ENCODE data around the gene TMC3. TPM values are rescaled to one million over a fixed set of nuclear protein-coding genes. Genes with fewer than 3 reads are reported as not detected.

TMC3 gene
- total RNA-seq, 1 experiment from 2014 or later: 0.06 TPM

- no peak overlapping the region for H3K4me3 ChIP-seq
- no peak overlapping the region for H3K27ac ChIP-seq
- H3K4me1 ChIP-seq: no peaks in the 10 kb centered on the region
- H3K9me3 ChIP-seq (replicated peaks): no peaks in the 10 kb centered on the region
- no peaks in the 10 kb centered on the region for H3K27me3 ChIP-seq
- H3K36me3 ChIP-seq: no peaks in the 10 kb centered on the region
- DNase-seq: no peak
Observed at GRCh38 chr15:81329446-81329845, 44.6 kb downstream of the TMC3 start.

- DNase-seq: peak in 1 of 2 experiments; percentile 11
- H3K27ac ChIP-seq: no peak overlapping the region
- no peak overlapping the region for H3K4me3 ChIP-seq
- no peaks in the 10 kb centered on the region for H3K36me3 ChIP-seq
- no peaks in the 10 kb centered on the region for H3K9me3 ChIP-seq (replicated peaks)
- H3K4me1 ChIP-seq: no peaks in the 10 kb centered on the region
- no peaks in the 10 kb centered on the region for H3K27me3 ChIP-seq
Observed at GRCh38 chr15:81327516-81327915, 46.5 kb downstream of the TMC3 start.

DNA sequence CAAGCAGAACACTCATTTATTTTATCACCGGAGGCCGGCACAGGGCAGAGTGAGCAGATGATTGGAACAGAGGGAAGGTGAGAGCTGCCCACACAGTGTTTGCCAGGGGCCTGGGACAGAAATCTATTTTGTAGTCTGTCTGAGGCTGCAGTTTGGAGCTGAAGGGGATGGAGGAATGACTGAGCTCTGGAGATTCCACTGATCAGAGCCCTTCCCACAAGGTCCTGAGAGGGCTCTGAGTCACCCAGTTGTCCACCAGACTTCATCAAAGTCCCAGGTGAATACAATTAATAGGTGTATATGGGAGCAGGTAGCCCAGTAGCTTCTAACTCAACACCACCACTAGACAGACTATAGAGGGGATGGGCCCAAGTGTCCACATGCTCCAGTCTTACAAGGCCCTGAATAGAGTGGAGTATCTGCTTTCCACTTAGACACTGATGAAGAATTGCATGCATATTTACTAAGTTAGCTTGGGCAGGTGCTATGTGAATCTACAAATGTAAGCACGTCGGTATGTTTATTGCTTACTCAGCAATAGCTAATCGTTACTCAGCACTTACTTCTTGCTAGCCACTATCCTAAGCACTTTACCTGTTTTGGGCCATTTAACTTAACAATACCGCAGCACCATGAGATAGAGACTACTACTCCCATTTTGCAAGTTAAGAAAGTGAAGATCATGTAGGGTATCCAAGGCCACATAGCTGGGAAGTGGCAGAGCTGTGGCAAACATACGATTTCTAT, 47.4 kb downstream of the TMC3 start:
- no peaks in the 10 kb centered on the region for H3K9me3 ChIP-seq (replicated peaks)
- no peak overlapping the region for H3K4me3 ChIP-seq
- no peaks in the 10 kb centered on the region for H3K4me1 ChIP-seq
- no peaks in the 10 kb centered on the region for H3K27me3 ChIP-seq
- no peak overlapping the region for H3K27ac ChIP-seq
- H3K36me3 ChIP-seq: no peaks in the 10 kb centered on the region
- DNase-seq: no peak

DNA sequence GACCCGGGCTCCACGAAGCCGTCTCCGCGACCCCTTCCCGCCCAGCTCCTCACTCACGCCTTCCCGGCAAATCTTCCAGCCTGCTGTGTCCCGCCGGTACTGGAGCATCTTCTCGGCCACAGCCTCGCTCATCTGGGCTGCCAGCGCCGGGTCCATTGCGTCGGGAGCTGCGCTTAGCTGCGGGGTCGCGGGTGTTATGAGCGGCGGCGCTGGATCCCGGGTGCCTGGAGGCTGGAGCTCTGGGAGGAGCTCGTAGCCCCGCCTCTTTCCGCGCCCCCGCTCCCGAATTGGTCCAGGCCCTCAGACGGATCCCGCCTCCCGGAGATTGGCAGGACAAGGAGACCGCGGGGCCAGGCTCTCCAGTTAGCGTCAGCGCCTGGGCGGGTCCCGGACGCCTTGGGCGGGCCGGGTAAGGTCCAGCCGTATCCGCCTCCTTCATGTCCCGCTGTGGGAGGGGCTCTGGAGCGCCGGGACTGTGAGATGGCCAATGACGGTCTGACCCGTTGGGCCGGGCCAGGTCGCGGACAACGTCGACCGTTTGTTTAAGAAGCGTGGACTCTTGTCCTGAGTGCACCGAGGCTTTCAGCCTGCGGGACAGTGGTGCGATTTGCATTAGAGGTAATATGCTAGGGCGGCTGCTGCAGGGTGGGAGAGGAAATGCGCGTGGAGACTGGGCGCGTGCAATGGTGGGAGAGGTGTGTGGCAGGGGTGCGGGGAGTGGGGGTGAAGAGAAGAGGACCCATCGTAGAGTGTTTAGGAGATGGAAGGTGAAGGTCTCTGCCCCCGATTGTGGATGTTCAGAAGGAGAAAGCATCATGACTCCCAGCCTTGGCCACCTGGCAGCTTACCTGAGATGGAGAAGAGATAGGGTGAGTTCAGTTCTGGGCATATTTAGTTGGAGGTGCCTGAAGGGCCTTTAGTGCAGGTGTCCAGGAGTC, 49.8 kb downstream of the TMC3 start, which contains the start of gene STARD5:
Gene STARD5, minus strand, starts transcription at position 198 of the 938 bp plus-strand sequence. Its CDS starts 42 bp downstream, at position 156.
- Histone ChIP-seq H3K27ac (peak within 1 kb of the TSS; percentile 19; the same call in 1 of the 2 replicates), H3K27me3 (no peaks in the 10 kb centered on the region), H3K9me3 (replicated peaks) (no peaks in the 10 kb centered on the region), H3K36me3 (no peaks in the 10 kb centered on the region), H3K4me1 (no peaks in the 10 kb centered on the region), H3K4me3 (peak within 1 kb of the TSS; percentile 75)
- DNase-seq: peak; percentile 97 to 98

GRCh38 chr15:81323559-81323943, 50.5 kb downstream of the TMC3 start:
- H3K27me3 ChIP-seq: no peaks in the 10 kb centered on the region
- H3K4me1 ChIP-seq: no peaks in the 10 kb centered on the region
- H3K9me3 ChIP-seq (replicated peaks): no peaks in the 10 kb centered on the region
- peak overlapping the region; percentile 75 for H3K4me3 ChIP-seq
- no peak for DNase-seq
- peak overlapping the region; percentile 19; the same call in 1 of the 2 replicates for H3K27ac ChIP-seq
- H3K36me3 ChIP-seq: no peaks in the 10 kb centered on the region

DNA sequence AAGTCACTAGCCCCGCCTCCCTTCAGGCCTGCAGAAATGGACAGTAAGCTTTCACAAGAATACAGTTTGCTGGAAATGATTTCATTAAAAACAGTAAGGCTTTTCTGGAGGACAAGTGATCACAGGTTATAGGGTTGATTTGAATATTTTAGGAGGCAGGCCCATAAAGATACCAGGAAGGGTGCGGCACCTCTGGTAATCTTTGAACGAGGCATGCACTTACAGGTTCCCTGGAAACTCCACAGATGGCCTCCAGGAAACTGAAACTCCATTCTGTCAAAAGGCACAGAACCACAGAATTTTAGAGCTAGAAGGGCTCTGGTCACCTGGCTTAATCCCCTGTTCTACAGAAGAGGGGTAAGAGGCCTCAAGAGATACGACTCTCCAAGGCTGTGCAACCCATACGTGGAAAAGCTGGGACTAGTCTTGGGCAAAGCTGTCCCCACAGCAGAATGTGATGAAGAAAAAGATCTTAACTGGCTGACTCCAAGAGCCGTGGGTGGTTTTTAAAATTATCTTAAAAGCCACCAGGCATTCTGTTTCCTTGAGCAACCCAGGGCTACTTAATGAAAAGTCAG, 51.2 kb downstream of the TMC3 start:
- Histone ChIP-seq H3K27ac (no peak overlapping the region), H3K4me3 (no peak overlapping the region), H3K27me3 (no peaks in the 10 kb centered on the region), H3K9me3 (replicated peaks) (no peaks in the 10 kb centered on the region), H3K4me1 (no peaks in the 10 kb centered on the region), H3K36me3 (no peaks in the 10 kb centered on the region)
- no peak for DNase-seq

GRCh38 chr15:81321667-81322066, 52.3 kb downstream of the TMC3 start:
- Histone ChIP-seq H3K4me1 (no peaks in the 10 kb centered on the region), H3K27me3 (no peaks in the 10 kb centered on the region), H3K9me3 (replicated peaks) (no peaks in the 10 kb centered on the region), H3K4me3 (no peak overlapping the region), H3K27ac (no peak overlapping the region), H3K36me3 (no peaks in the 10 kb centered on the region)
- no peak for DNase-seq

GRCh38 chr15:81317642-81318017, 56.4 kb downstream of the TMC3 start:
- no peaks in the 10 kb centered on the region for H3K27me3 ChIP-seq
- H3K4me1 ChIP-seq: no peaks in the 10 kb centered on the region
- no peak overlapping the region for H3K4me3 ChIP-seq
- no peak overlapping the region for H3K27ac ChIP-seq
- no peak for DNase-seq
- no peaks in the 10 kb centered on the region for H3K9me3 ChIP-seq (replicated peaks)
- no peaks in the 10 kb centered on the region for H3K36me3 ChIP-seq

- no peak for DNase-seq
- no peaks in the 10 kb centered on the region for H3K4me1 ChIP-seq
- no peaks in the 10 kb centered on the region for H3K27me3 ChIP-seq
- no peaks in the 10 kb centered on the region for H3K9me3 ChIP-seq (replicated peaks)
- no peak overlapping the region for H3K4me3 ChIP-seq
- no peaks in the 10 kb centered on the region; the same call in 1 of the 2 replicates for H3K36me3 ChIP-seq
- no peak overlapping the region for H3K27ac ChIP-seq
Observed at GRCh38 chr15:81316267-81316666, 57.7 kb downstream of the TMC3 start.

DNA sequence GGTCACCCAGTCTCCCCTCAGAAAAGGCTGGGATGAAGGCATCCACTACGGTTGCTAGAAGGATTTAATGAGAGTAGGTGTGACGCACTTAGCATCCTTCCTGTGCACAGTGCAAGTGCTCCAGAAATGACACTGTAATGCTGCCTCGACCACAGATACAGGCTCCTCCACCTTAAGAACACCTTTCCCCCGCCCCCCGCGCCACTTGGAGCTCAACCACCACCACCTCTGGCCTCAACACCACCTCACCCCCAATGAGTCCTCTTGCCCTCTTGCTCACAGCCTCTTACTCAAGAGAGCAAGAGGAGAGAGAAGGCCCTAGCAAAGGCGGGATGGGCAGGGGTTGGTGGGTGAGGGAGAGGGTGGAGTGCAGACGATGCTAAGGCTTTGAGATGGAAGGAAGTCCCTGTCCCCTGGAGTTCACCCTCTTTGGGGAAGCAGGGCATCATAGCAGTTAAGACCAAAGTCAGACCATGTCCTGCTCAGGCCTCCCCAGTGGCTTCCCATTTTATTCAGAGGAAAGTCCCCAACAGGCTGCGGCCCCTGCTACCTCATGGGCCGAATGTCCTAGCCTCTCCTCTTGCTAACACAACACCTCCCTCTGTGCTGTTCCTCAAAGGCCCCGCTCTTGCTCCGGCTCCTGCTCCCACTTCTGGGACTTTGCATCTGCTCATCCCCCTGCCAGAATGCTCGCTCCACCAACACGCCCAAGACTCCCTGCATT, 58.4 kb downstream of the TMC3 start:
- no peaks in the 10 kb centered on the region for H3K9me3 ChIP-seq (replicated peaks)
- no peaks in the 10 kb centered on the region for H3K4me1 ChIP-seq
- no peak overlapping the region for H3K27ac ChIP-seq
- no peak for DNase-seq
- H3K4me3 ChIP-seq: no peak overlapping the region
- no peaks in the 10 kb centered on the region for H3K27me3 ChIP-seq
- H3K36me3 ChIP-seq: no peaks in the 10 kb centered on the region; the same call in 1 of the 2 replicates

DNA sequence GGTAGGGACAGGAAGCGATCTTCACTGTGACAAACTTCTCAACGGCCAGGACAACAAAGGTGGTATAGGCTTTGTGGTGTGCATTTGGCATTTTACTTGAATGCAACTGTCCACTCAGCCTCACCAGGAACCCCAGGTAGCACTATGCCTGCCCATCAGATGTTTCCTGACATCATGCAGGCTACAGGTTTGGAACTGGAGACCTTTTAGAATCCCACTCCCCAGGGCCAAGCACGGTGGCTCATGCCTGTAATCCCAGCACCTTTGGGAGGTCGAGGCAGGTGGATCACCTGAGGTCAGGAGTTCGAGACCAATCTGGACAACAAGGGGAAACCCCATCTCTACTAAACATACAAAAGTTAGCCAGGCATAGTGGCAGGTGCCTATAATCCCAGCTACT, 59.6 kb downstream of the TMC3 start:
- Histone ChIP-seq H3K36me3 (no peaks in the 10 kb centered on the region; the same call in 1 of the 2 replicates), H3K4me3 (no peak overlapping the region), H3K4me1 (no peaks in the 10 kb centered on the region), H3K27ac (no peak overlapping the region), H3K27me3 (no peaks in the 10 kb centered on the region), H3K9me3 (replicated peaks) (no peaks in the 10 kb centered on the region)
- DNase-seq: no peak

- Histone ChIP-seq H3K27ac (no peak overlapping the region), H3K4me3 (no peak overlapping the region), H3K27me3 (no peaks in the 10 kb centered on the region), H3K9me3 (replicated peaks) (no peaks in the 10 kb centered on the region), H3K4me1 (no peaks in the 10 kb centered on the region), H3K36me3 (no peaks in the 10 kb centered on the region; the same call in 1 of the 2 replicates)
- DNase-seq: no peak
Observed at GRCh38 chr15:81313686-81314085, 60.3 kb downstream of the TMC3 start.

DNA sequence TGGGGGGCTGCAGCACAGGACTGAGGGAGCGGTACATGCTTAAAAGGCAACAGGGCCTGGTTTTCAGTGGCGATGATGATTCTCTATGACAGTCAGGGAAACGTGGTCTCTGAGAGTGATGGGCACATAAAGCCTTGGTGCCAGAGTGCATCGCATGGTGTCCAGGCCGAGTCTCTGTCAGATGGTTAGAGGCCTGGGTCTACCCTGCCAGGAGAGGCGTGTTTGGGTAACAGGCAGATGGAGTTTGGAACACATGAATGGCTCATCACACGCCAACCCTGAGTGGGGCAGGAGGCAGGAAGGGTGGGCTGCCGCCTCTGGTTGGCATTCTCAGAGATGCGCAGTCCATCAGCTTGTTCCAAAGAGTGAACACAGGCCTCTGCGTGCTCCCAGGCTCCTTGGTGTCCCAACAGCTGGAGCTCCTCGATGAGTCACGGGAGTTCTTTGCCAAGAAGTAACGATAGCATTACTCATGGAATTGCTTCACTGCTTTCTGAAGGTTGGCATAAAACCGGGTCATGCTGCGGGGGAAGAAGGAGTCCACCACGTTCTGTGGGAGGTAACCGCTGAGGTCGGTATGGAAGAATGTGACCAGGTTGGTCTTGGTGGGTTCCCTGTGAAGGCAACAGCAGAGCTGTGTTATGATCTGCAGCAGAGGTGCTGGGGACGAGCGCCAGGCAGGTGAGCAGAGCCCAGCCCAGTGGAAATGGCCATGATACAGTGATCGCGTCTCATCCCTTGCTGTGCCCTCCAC, 61.0 kb downstream of the TMC3 start:
- H3K27me3 ChIP-seq: no peaks in the 10 kb centered on the region
- H3K27ac ChIP-seq: no peak overlapping the region
- H3K4me1 ChIP-seq: no peaks in the 10 kb centered on the region
- no peaks in the 10 kb centered on the region for H3K9me3 ChIP-seq (replicated peaks)
- no peak overlapping the region for H3K4me3 ChIP-seq
- H3K36me3 ChIP-seq: no peaks in the 10 kb centered on the region; the same call in 1 of the 2 replicates
- DNase-seq: peak in 1 of 2 experiments; percentile 12

Measured in SJCRH30 (cell line).